BE2C (cell line): Measurements from ENCODE around the gene SERTAD2.

Source experiments
- DNase-seq: peaks from one replicate; pipeline ENCODE4 v3.0.0-alpha.2; 2020
- H3K27me3 ChIP-seq: fragments of 250-450 bp; sonication (Bioruptor Pico); 2 replicates; pipeline ENCODE4 v1.5.1; 2020; ENCODE audit warnings: mild to moderate bottlenecking
- H3K36me3 ChIP-seq: fragments of 250-450 bp; sonication (Bioruptor Pico); 2 replicates; pipeline ENCODE4 v1.5.1; 2020; ENCODE audit warnings: mild to moderate bottlenecking
- H3K4me1 ChIP-seq: fragments of 250-450 bp; sonication (Bioruptor Pico); 2 replicates; pipeline ENCODE4 v1.5.1; 2020
- H3K4me3 ChIP-seq: 2 replicates; pipeline ENCODE4 v1.5.1; 2011; ENCODE audit warnings: low read depth, low read length
- H3K9me3 ChIP-seq: fragments of 250-450 bp; sonication (Bioruptor Pico); 2 replicates; pipeline ENCODE4 v1.5.1; 2020
- TF ChIP-seq, protein P1 (sequence below): IDR thresholded peaks from 2 replicates; pipeline ENCODE4 v1.5.1; 2012; ENCODE audit warnings: mild to moderate bottlenecking, low read depth, low read length

Gene SERTAD2

DNA sequence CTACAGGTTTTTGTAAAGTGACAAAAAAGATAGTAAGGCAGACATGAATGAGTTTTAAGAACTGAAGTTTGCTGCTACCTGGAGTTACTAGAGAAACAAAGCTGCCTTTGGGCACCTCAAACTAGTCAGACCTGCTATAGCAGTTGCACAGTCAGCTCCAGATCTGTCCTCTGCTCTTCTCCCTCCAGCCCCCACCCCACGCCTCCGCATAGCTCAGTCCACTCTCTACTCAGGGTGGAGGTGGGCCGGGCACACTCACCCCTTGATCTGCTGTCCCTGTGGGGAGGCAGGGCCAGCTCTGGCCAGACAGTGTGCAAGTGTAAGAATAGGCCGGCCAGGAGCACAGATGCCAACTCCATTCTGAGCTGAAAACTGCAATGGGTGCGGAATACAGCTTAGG lies 4.1 kb downstream of the SERTAD2 start:
- TF ChIP-seq, protein P1, sequence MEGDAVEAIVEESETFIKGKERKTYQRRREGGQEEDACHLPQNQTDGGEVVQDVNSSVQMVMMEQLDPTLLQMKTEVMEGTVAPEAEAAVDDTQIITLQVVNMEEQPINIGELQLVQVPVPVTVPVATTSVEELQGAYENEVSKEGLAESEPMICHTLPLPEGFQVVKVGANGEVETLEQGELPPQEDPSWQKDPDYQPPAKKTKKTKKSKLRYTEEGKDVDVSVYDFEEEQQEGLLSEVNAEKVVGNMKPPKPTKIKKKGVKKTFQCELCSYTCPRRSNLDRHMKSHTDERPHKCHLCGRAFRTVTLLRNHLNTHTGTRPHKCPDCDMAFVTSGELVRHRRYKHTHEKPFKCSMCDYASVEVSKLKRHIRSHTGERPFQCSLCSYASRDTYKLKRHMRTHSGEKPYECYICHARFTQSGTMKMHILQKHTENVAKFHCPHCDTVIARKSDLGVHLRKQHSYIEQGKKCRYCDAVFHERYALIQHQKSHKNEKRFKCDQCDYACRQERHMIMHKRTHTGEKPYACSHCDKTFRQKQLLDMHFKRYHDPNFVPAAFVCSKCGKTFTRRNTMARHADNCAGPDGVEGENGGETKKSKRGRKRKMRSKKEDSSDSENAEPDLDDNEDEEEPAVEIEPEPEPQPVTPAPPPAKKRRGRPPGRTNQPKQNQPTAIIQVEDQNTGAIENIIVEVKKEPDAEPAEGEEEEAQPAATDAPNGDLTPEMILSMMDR, result no peak
- no peak for DNase-seq
- Histone ChIP-seq H3K9me3 (no peaks in the 10 kb centered on the region), H3K4me1 (no peaks in the 10 kb centered on the region; the same call in 1 of the 2 replicates), H3K36me3 (no peaks in the 10 kb centered on the region), H3K4me3 (no peak overlapping the region), H3K27me3 (no peaks in the 10 kb centered on the region)

DNA sequence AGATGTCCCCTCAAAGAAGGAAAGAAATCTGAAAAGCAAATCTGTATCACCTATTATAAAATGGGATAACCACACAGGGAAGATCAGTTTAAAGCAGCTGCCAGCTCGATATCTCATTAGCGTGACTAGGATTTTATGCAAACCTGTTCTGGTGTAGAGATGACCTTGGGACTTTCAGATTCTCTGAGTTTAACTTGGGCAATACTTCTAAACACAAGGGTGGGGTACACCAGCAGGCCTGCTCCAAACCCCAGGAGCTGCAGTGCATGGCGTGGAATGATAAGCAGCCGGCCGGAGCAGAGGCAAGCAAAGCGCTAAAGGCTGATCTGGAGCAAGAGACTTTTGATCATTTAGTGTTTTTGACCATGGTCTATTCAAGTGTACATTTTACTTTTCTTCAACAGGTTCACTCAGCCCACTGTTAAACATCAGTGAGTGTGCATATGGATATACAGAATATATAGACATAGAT lies 4.7 kb downstream of the SERTAD2 start:
- no peaks in the 10 kb centered on the region for H3K9me3 ChIP-seq
- DNase-seq, result no peak
- no peaks in the 10 kb centered on the region; the same call in none of the 2 replicates for H3K4me1 ChIP-seq
- H3K36me3 ChIP-seq, result no peaks in the 10 kb centered on the region
- TF ChIP-seq, protein P1, result no peak
- H3K27me3 ChIP-seq, result no peaks in the 10 kb centered on the region
- H3K4me3 ChIP-seq, result no peak overlapping the region

DNA sequence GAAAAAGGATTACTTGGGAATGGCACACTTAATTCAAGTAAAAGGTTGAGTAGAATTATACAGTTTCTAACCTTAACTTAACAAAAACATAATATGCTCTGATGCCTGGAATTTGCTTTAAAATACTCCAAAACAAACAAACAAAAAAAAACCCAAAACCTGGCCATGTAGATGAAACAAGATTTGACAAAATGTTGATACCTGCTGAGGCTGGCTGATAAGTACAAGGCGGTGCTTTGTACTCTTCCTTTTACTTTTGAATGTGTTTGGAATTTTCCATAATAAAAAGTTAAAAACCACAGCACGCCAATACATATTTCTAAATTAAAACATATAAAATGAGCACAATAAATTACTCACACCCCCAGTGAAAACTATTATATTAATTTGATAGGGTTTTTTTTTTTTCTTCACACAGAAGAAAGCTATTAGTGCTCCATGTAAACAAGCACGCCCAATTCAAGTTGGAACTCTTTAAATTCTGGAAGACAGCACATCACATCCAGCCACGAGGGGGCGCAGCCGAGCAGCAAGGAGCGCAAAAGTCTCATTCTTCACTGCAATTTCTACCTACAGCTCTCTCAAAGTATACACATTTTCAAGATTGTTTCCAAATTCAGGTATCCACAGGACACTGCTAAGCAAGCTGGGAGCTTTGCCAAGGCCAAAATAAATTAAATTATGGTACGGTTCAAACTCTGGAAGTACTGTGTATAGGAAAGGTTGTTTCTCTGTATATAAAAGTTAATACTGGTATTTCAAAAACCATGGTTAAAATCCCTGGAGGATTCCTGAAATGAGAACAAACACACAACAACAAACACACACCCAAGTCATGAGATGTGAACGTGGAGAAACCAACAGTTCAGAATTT lies 7.5 kb downstream of the SERTAD2 start:
- Histone ChIP-seq H3K27me3 (no peaks in the 10 kb centered on the region), H3K9me3 (no peaks in the 10 kb centered on the region), H3K36me3 (no peaks in the 10 kb centered on the region), H3K4me1 (peaks cover 5% of the 10 kb centered on the region), H3K4me3 (no peak overlapping the region)
- DNase-seq, result peak; percentile 74
- TF ChIP-seq, protein P1, result peak; percentile 78

DNA sequence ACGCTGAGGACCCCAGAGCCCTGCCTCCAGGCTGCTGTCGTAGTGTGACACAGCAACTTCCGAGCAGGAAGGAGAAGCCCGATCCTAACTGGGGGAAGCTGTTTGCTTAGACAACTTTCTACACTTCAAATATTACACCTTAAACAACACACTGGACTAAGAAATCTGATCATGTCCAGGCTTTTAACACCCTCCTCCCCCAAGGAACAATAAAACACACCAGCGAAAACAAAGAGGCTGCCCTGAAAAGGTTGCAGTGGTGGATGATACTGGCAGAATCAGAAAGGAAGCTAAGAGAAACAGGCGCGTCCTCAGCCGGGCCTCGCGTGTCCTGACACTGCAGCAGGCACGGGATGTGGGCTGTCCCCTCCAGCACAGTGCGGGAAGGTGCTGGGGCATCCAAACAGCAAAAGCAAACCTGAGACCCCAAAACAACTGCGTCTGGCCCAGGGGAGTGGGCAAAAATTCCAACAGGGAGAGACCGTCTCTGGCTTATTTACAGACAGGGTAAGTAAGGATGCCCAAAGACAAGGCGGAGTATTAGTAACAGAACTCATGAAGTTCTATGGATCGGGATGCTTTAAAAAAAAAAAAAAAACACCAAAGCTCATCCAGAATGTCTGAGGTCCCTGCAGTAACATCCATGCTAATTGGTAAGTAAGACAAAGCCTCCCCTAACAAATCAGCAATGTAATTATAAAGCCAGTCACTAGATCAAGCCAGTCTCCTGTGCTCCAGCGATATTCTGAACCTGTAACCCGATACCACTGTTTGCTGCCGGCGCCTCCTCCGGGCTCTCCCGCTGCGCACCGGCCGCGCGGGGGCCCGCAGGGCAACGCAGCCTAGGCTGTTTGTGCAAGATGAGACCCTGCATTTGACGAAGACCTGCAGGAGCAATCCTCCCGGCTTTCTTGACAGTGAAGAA lies 9.0 kb downstream of the SERTAD2 start:
- Histone ChIP-seq H3K9me3 (no peaks in the 10 kb centered on the region), H3K27me3 (no peaks in the 10 kb centered on the region), H3K4me3 (peak overlapping the region; percentile 58), H3K4me1 (peaks cover 5% of the 10 kb centered on the region), H3K36me3 (no peaks in the 10 kb centered on the region)
- DNase-seq, result peak; percentile 76
- TF ChIP-seq, protein P1, result no peak

DNA sequence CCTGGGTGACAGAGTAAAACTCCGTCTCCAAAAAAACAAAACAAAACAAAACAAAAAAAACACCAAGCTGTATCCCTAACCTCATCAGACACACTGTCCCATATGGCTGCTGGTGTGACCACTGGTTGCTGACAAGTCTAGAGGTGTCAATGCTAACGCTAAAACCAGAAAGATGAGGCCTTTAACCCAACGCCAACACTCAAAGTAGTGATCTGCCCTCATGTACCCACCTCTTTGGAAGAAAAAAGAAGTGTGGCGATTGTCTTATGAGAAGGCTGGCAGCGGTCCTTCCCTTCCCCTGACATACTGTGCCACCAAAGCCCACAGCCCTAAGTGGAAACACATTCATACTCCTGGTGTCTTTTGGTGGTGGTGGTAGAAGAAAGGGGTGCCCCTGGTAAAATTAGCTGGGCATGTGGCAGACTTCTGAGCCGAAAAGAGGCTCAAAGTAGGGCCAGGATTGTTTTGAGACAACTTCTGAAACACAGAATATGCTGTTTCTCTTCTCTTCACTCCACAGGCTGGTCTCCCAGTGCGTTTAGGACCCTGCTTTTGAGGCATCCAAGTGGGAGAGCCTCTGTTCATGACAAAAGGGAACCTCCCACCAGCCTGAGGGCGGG lies 9.8 kb downstream of the SERTAD2 start:
- peaks cover 5% of the 10 kb centered on the region for H3K4me1 ChIP-seq
- H3K36me3 ChIP-seq, result no peaks in the 10 kb centered on the region
- DNase-seq, result no peak
- TF ChIP-seq, protein P1, result no peak
- peak overlapping the region; percentile 58 for H3K4me3 ChIP-seq
- no peaks in the 10 kb centered on the region for H3K9me3 ChIP-seq
- H3K27me3 ChIP-seq, result no peaks in the 10 kb centered on the region
